ENCODE results near the gene FAF2. TPM values are rescaled to one million over a fixed set of nuclear protein-coding genes. Genes with fewer than 3 reads are reported as not detected.
"Not testable (repeated sequence)": the region's sequence is repeated elsewhere in the genome, so short reads cannot be mapped to it uniquely, and the experiment has no call there.

FAF2 gene
- total and polyA plus RNA-seq, 10 donors: 7.6 to 41.3 (median 31.8) TPM

- 35 to 58% (median 49%) methylated on average over 5 of the region's 5 CpGs for WGBS, 5 donors
- no peak for TF ChIP-seq CTCF (IDR thresholded peaks at IDR 0.05 in 8 of 11, conservative IDR thresholded peaks at IDR 0.05 in 3 of 11)
- no peak for TF ChIP-seq POLR2A (IDR thresholded peaks at IDR 0.05)
- TF ChIP-seq POLR2AphosphoS5 (IDR thresholded peaks at IDR 0.05): peak in 1 of 3 donors; percentile 55
- H3K27ac ChIP-seq: peak overlapping the region in 6 of 8 donors; percentile 1 to 68 (median 38)
- no peak overlapping the region for H3K4me3 ChIP-seq
- DNase-seq: no peak
- H3K4me1 ChIP-seq: peaks cover 2 to 27% (median 11%) of the 10 kb centered on the region in 6 donors
- H3K27me3 ChIP-seq (replicated peaks in 1 of 7): no peaks in the 10 kb centered on the region
- no peaks in the 10 kb centered on the region for H3K9me3 ChIP-seq
- H3K36me3 ChIP-seq: no peaks in the 10 kb centered on the region
- intact Hi-C loops (cut with DNase I; ENCODE audit: low total_unique reads): loop anchor here (10.0 kb wide), 1 partner anchor 93 kb away; the partner anchor contains the start of gene RNF44
Observed at GRCh38 chr5:176441921-176442323, 6.3 kb upstream of the FAF2 start.

DNA sequence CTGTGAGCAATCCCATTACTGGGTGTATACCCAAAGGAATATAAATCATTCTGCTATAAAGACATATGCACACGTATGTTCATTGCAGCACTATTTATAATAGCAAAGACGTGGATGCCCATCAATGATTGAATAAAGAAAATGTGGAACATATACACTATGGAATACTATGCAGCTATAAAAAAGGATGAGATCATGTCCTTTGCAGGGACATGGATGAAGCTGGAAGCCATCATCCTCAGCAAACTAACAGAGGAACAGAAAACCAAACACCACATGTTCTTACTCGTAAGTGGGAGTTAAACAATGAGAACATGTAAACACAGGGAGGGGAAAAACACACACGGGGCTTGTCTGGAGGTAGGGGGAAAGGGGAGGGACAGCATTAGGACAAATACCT, 5.3 kb upstream of the FAF2 start:
- intact Hi-C loops (cut with DNase I; ENCODE audit: low total_unique reads): loop anchor here (10.0 kb wide), 1 partner anchor 92 kb away; the partner anchor contains the start of gene RNF44

GRCh38 chr5:176444742-176445141, 3.4 kb upstream of the FAF2 start:
- DNase-seq: no peak
- Histone ChIP-seq H3K27ac (no peak overlapping the region), H3K9me3 (no peaks in the 10 kb centered on the region), H3K36me3 (no peaks in the 10 kb centered on the region), H3K27me3 (replicated peaks in 1 of 7) (no peaks in the 10 kb centered on the region), H3K4me3 (no peak overlapping the region), H3K4me1 (peaks cover 9 to 42% (median 27%) of the 10 kb centered on the region in 6 donors)
- WGBS, 5 donors: 83 to 94% (median 91%) methylated on average over 5 of the region's 5 CpGs
- TF ChIP-seq POLR2A (IDR thresholded peaks at IDR 0.05): no peak
- no peak for TF ChIP-seq POLR2AphosphoS5 (IDR thresholded peaks at IDR 0.05)
- intact Hi-C loops (cut with DNase I; ENCODE audit: low total_unique reads): loop anchor here (10.0 kb wide), 1 partner anchor 90 kb away; the partner anchor contains the start of gene RNF44

More for the DNA sequence above, 5.3 kb upstream of the FAF2 start:
- H3K4me1 ChIP-seq: peaks cover 0 to 29% (median 14%) of the 10 kb centered on the region in 6 donors
- H3K27me3 ChIP-seq (replicated peaks in 1 of 7); H3K4me3 ChIP-seq; H3K9me3 ChIP-seq; DNase-seq; H3K36me3 ChIP-seq; H3K27ac ChIP-seq: not testable (repeated sequence)
- WGBS, 5 donors: 76 to 90% (median 85%) methylated on average over 4 of the region's 4 CpGs

DNA sequence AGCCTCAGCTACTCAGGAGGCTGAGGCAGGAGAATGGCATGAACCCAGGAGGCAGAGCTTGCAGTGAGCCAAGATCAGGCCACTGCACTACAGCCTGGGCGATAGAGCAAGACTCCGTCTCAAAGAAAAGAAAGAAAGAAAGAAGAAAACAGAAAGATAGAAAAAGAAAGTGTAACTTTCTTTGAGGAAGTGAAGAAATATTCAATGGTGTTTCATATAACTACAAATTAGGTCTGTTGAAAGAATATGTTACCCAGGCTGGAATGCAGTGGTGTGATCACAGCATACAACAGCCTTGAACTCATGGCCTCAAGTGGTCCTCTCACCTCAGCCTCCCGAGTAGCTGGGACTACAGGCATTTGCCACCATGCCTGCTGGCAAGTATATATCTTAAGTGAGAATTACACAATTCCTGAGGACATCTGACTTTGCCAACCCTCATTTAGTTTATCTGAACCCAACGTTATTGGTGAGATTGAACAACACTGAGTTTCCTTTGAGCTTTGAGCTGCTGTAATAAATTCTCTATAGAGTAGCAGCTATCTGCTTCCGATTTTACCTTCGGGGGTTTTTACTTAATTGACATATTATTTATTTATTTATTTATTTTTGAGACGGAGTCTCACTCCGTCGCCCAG, 2.0 kb upstream of the FAF2 start:
- WGBS, 5 donors: 80 to 93% (median 89%) methylated on average over 9 of the region's 9 CpGs
- peaks cover 17 to 51% (median 40%) of the 10 kb centered on the region in 6 donors for H3K4me1 ChIP-seq
- TF ChIP-seq CTCF (IDR thresholded peaks at IDR 0.05 in 8 of 11, conservative IDR thresholded peaks at IDR 0.05 in 3 of 11) (no peak), POLR2AphosphoS5 (IDR thresholded peaks at IDR 0.05) (no peak), POLR2A (IDR thresholded peaks at IDR 0.05) (no peak)
- H3K27me3 ChIP-seq (replicated peaks in 1 of 7): no peaks in the 10 kb centered on the region
- intact Hi-C loops (cut with DNase I; ENCODE audit: low total_unique reads): loop anchor here (2.0 to 10.0 kb wide), 2 partner anchors 29 to 89 kb away; partner anchors contain the start of genes CLTB and RNF44
- no peak for DNase-seq
- no peaks in the 10 kb centered on the region for H3K9me3 ChIP-seq
- no peak overlapping the region for H3K4me3 ChIP-seq
- peak overlapping the region in 1 of 8 donors; percentile 92 for H3K27ac ChIP-seq
- peaks cover 0 to 7% (median 0%) of the 10 kb centered on the region in 6 donors for H3K36me3 ChIP-seq

GRCh38 chr5:176446884-176447590, 1.1 kb upstream of the FAF2 start:
- H3K27me3 ChIP-seq (replicated peaks in 1 of 7): no peaks in the 10 kb centered on the region
- no peaks in the 10 kb centered on the region for H3K9me3 ChIP-seq
- WGBS, 5 donors: 13 to 20% (median 18%) methylated on average over 27 of the region's 27 CpGs
- H3K4me3 ChIP-seq: peak overlapping the region; percentile 64 to 92 (median 78)
- peaks cover 17 to 53% (median 46%) of the 10 kb centered on the region in 6 donors for H3K4me1 ChIP-seq
- TF ChIP-seq CTCF (IDR thresholded peaks at IDR 0.05 in 8 of 11, conservative IDR thresholded peaks at IDR 0.05 in 3 of 11) (no peak), POLR2AphosphoS5 (IDR thresholded peaks at IDR 0.05) (no peak), POLR2A (IDR thresholded peaks at IDR 0.05) (no peak)
- intact Hi-C loops (cut with DNase I; ENCODE audit: low total_unique reads): loop anchor here (2.0 to 10.0 kb wide), 2 partner anchors 30 to 88 kb away; partner anchors contain the start of genes CLTB and RNF44
- peaks cover 0 to 8% (median 0%) of the 10 kb centered on the region in 6 donors for H3K36me3 ChIP-seq
- peak overlapping the region; percentile 89 to 97 (median 96) for H3K27ac ChIP-seq
- peak; percentile 81 for DNase-seq
